SKM-1 treated with dmso at 0.1 percent for 144 hours (cell line): ENCODE data around the gene CCDC57.

Source experiments
- DNase-seq: peaks from one replicate; lab custom pipeline; 2025; ENCODE audit not compliant: unreplicated experiment; lab: John Stamatoyannopoulos, UW

CCDC57 gene

GRCh38 chr17:82108961-82109475, 103.6 kb downstream of the CCDC57 start:
- DNase-seq: no peak

GRCh38 chr17:82108496-82108945, 104.1 kb downstream of the CCDC57 start:
- no peak for DNase-seq

GRCh38 chr17:82108038-82108437, 104.6 kb downstream of the CCDC57 start:
- DNase-seq: no peak

- peak; percentile 6 for DNase-seq
These were observed 105.2 kb downstream of the CCDC57 start for GRCh38 chr17:82107341-82107860.

- peak; percentile 49 for DNase-seq
These were observed 105.8 kb downstream of the CCDC57 start for GRCh38 chr17:82106688-82107305.

- peak; percentile 81 for DNase-seq
These were observed 106.6 kb downstream of the CCDC57 start for GRCh38 chr17:82105882-82106687.

GRCh38 chr17:82105417-82105881, 107.2 kb downstream of the CCDC57 start:
- no peak for DNase-seq

GRCh38 chr17:82104797-82105416, 107.7 kb downstream of the CCDC57 start:
- DNase-seq: no peak

GRCh38 chr17:82103553-82104451, 108.8 kb downstream of the CCDC57 start:
- no peak for DNase-seq

- no peak for DNase-seq
These were observed 110.6 kb downstream of the CCDC57 start for GRCh38 chr17:82101767-82102679.

- DNase-seq: no peak
These were observed 111.3 kb downstream of the CCDC57 start for GRCh38 chr17:82101301-82101715.

- DNase-seq: no peak
These were observed 111.9 kb downstream of the CCDC57 start for GRCh38 chr17:82100502-82101298.

GRCh38 chr17:82098939-82099763, 113.5 kb downstream of the CCDC57 start:
- no peak for DNase-seq

- peak; percentile 91 for DNase-seq
These were observed 114.3 kb downstream of the CCDC57 start, which contains the start of gene FASN for GRCh38 chr17:82098169-82098938. FASN (minus strand) TSS chr17:82098236; CDS start chr17:82096445, 1,791 bp downstream.

- no peak for DNase-seq
These were observed 114.8 kb downstream of the CCDC57 start for GRCh38 chr17:82097919-82098168.

GRCh38 chr17:82097184-82097918, 115.3 kb downstream of the CCDC57 start:
- no peak for DNase-seq
